Testis (tissue), 2 donors: Measurements from ENCODE around the gene NCOR2.

Experiments
- POLR2A ChIP-seq: fragments of 450-650 bp; IDR thresholded peaks from one replicate; pipeline ENCODE4 v1.6.1; 2017; ENCODE audit warnings: antibody characterized with exemption, mild to moderate bottlenecking, moderate library complexity
- TF ChIP-seq, protein P1 (sequence below), 3 experiments: fragments of 450-650 bp in 2 of 3; fragments of 200-600 bp in 1 of 3; sonication (generic) in 1 of 3; IDR thresholded peaks; one replicate each; pipeline ENCODE4 v1.5.1; 2016 to 2019; ENCODE audit warnings: antibody characterized with exemption in 3 of 3, mild to moderate bottlenecking in 2 of 3, moderate library complexity in 1 of 3

DNA sequence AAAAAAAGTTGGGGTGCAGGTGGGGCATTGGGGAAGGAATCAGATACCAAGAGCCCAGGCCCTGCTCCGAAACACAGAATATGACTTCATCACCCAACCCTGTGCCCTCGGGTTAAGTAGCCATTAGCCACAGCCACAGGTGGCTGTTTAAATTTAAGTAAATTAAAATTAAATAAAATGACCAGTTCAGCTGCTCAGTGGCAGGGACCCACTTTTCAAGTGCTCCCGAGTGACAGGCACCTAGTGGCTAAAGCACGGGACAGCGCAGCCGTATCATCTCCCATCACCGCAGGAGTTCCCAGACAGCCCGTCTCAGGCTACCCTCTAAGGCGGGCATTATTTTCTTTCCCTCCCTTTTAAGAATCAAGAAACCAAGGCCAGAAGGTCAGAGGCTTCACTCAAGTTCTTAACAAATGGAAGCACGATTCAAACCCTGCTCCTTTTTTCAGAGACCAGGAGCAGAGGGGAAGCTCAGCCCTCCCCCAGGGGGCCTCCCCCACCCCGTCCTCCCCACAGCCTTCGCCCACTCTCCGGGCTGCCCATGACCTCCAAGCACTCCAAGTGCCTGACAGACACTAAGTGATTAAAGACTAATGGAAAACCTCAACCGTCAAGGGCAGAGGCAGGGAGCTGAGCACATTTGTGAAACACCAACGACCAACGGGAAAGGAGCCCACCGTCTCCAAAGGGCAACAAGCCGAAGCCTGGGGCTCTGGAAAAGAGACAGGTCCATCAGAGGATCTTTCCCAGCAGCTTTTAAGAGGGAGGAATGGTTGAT is 5.2 kb downstream of the NCOR2 start:
- TF ChIP-seq, protein P1, sequence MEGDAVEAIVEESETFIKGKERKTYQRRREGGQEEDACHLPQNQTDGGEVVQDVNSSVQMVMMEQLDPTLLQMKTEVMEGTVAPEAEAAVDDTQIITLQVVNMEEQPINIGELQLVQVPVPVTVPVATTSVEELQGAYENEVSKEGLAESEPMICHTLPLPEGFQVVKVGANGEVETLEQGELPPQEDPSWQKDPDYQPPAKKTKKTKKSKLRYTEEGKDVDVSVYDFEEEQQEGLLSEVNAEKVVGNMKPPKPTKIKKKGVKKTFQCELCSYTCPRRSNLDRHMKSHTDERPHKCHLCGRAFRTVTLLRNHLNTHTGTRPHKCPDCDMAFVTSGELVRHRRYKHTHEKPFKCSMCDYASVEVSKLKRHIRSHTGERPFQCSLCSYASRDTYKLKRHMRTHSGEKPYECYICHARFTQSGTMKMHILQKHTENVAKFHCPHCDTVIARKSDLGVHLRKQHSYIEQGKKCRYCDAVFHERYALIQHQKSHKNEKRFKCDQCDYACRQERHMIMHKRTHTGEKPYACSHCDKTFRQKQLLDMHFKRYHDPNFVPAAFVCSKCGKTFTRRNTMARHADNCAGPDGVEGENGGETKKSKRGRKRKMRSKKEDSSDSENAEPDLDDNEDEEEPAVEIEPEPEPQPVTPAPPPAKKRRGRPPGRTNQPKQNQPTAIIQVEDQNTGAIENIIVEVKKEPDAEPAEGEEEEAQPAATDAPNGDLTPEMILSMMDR (IDR thresholded peaks at IDR 0.05), result no peak
- TF ChIP-seq POLR2A, result no peak
